Mucosa of stomach (tissue), 1 donor: ENCODE measurements around the gene WDFY4.

Experiments
- H3K27me3 ChIP-seq: one replicate; pipeline ENCODE4 v1.7.0; 2013; ENCODE audit warnings: mild to moderate bottlenecking, low read length; ENCODE audit not compliant: control insufficient read depth, insufficient read depth
- H3K36me3 ChIP-seq: one replicate; pipeline ENCODE4 v1.7.0; 2013; ENCODE audit warnings: low read length; ENCODE audit not compliant: control insufficient read depth, insufficient read depth
- H3K4me1 ChIP-seq: one replicate; pipeline ENCODE4 v1.7.0; 2013; ENCODE audit warnings: mild to moderate bottlenecking, low read length; ENCODE audit not compliant: control insufficient read depth, insufficient read depth
- H3K4me3 ChIP-seq: one replicate; pipeline ENCODE4 v1.7.0; 2013; ENCODE audit warnings: low read length
- H3K9ac ChIP-seq: one replicate; pipeline ENCODE4 v1.7.0; 2013; ENCODE audit warnings: mild to moderate bottlenecking, low read length, moderate library complexity
- H3K9me3 ChIP-seq: one replicate; pipeline ENCODE4 v1.7.0; 2013; ENCODE audit warnings: mild to moderate bottlenecking, low read length, moderate library complexity; ENCODE audit not compliant: control insufficient read depth
- donor health status: Pancreatic carcinoma.

The WDFY4 gene

GRCh38 chr10:48658243-48658974, 26.3 kb upstream of the WDFY4 start:
- Histone ChIP-seq H3K36me3 (no peaks in the 10 kb centered on the region), H3K27me3 (peaks cover 11% of the 10 kb centered on the region), H3K4me1 (peaks cover 15% of the 10 kb centered on the region), H3K4me3 (no peak overlapping the region), H3K9ac (no peak overlapping the region), H3K9me3 (no peaks in the 10 kb centered on the region)

- Histone ChIP-seq H3K9me3 (no peaks in the 10 kb centered on the region), H3K27me3 (peaks cover 11% of the 10 kb centered on the region), H3K4me3 (no peak overlapping the region), H3K9ac (no peak overlapping the region), H3K36me3 (no peaks in the 10 kb centered on the region), H3K4me1 (peaks cover 15% of the 10 kb centered on the region)
Observed at GRCh38 chr10:48658975-48659269, 25.8 kb upstream of the WDFY4 start.

GRCh38 chr10:48659790-48660189, 24.9 kb upstream of the WDFY4 start:
- Histone ChIP-seq H3K36me3 (no peaks in the 10 kb centered on the region), H3K4me1 (peaks cover 15% of the 10 kb centered on the region), H3K4me3 (no peak overlapping the region), H3K9me3 (no peaks in the 10 kb centered on the region), H3K27me3 (peaks cover 11% of the 10 kb centered on the region), H3K9ac (no peak overlapping the region)

GRCh38 chr10:48661441-48661840, 23.2 kb upstream of the WDFY4 start:
- H3K27me3 ChIP-seq: peaks cover 11% of the 10 kb centered on the region
- no peak overlapping the region for H3K4me3 ChIP-seq
- H3K9me3 ChIP-seq: no peaks in the 10 kb centered on the region
- peaks cover 5% of the 10 kb centered on the region for H3K4me1 ChIP-seq
- no peak overlapping the region for H3K9ac ChIP-seq
- H3K36me3 ChIP-seq: no peaks in the 10 kb centered on the region

GRCh38 chr10:48667960-48668590, 16.6 kb upstream of the WDFY4 start:
- H3K9me3 ChIP-seq: no peaks in the 10 kb centered on the region
- no peaks in the 10 kb centered on the region for H3K36me3 ChIP-seq

GRCh38 chr10:48670978-48671913, 13.4 kb upstream of the WDFY4 start:
- Histone ChIP-seq H3K4me1 (no peaks in the 10 kb centered on the region), H3K9ac (no peak overlapping the region), H3K4me3 (no peak overlapping the region), H3K27me3 (no peaks in the 10 kb centered on the region), H3K36me3 (no peaks in the 10 kb centered on the region), H3K9me3 (no peaks in the 10 kb centered on the region)

More at GRCh38 chr10:48667960-48668590, 16.6 kb upstream of the WDFY4 start:
- no peaks in the 10 kb centered on the region for H3K4me1 ChIP-seq
- H3K4me3 ChIP-seq: no peak overlapping the region
- no peak overlapping the region for H3K9ac ChIP-seq
- H3K27me3 ChIP-seq: no peaks in the 10 kb centered on the region

- Histone ChIP-seq H3K4me3 (no peak overlapping the region), H3K27me3 (no peaks in the 10 kb centered on the region), H3K9ac (no peak overlapping the region), H3K36me3 (no peaks in the 10 kb centered on the region), H3K4me1 (no peaks in the 10 kb centered on the region), H3K9me3 (no peaks in the 10 kb centered on the region)
Observed at GRCh38 chr10:48671914-48672595, 12.6 kb upstream of the WDFY4 start.

- H3K27me3 ChIP-seq: no peaks in the 10 kb centered on the region
- no peaks in the 10 kb centered on the region for H3K36me3 ChIP-seq
- no peak overlapping the region for H3K4me3 ChIP-seq
- H3K9me3 ChIP-seq: no peaks in the 10 kb centered on the region
- H3K4me1 ChIP-seq: no peaks in the 10 kb centered on the region
- H3K9ac ChIP-seq: no peak overlapping the region
Observed at GRCh38 chr10:48672596-48673265, 11.9 kb upstream of the WDFY4 start.

GRCh38 chr10:48677625-48678024, 7.0 kb upstream of the WDFY4 start:
- Histone ChIP-seq H3K36me3 (no peaks in the 10 kb centered on the region), H3K9ac (no peak overlapping the region), H3K4me3 (no peak overlapping the region), H3K9me3 (no peaks in the 10 kb centered on the region), H3K4me1 (no peaks in the 10 kb centered on the region), H3K27me3 (no peaks in the 10 kb centered on the region)

GRCh38 chr10:48678041-48678440, 6.6 kb upstream of the WDFY4 start:
- Histone ChIP-seq H3K36me3 (no peaks in the 10 kb centered on the region), H3K9ac (no peak overlapping the region), H3K4me3 (no peak overlapping the region), H3K9me3 (no peaks in the 10 kb centered on the region), H3K4me1 (no peaks in the 10 kb centered on the region), H3K27me3 (no peaks in the 10 kb centered on the region)

- H3K9ac ChIP-seq: no peak overlapping the region
- H3K4me1 ChIP-seq: no peaks in the 10 kb centered on the region
- H3K36me3 ChIP-seq: no peaks in the 10 kb centered on the region
- no peaks in the 10 kb centered on the region for H3K27me3 ChIP-seq
- H3K4me3 ChIP-seq: no peak overlapping the region
- H3K9me3 ChIP-seq: no peaks in the 10 kb centered on the region
Observed at GRCh38 chr10:48681740-48682139, 2.9 kb upstream of the WDFY4 start.
